Activated gamma-delta T cell treated with Interleukin-2 at 50 U/mL for 16 hours (primary cell): ENCODE data around the gene CASTOR1.

Source experiments
- DNase-seq: peaks from one replicate; pipeline ENCODE4 v3.0.0-alpha.2; 2020

Gene CASTOR1

DNA sequence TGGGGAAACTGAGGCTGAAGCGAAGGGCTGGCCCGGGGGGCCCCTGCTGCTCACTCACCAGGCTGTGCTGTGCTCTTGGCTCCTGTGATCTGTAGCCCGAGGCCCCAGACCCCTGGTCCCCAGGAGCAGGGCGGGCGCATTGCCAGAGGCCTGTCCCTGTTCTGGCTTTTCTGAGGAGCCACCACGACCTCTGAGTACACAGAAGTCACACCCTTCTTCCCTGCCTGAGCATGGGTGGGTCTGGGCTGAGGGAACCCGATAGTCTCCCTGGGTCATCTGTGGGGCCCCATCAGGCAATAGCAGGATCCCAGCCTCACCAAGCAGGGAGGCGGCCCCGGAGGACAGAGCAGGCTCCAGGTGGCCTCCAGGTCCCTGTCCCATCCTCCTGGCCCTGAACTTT is 5.1 kb downstream of the CASTOR1 start:
- DNase-seq: no peak

DNA sequence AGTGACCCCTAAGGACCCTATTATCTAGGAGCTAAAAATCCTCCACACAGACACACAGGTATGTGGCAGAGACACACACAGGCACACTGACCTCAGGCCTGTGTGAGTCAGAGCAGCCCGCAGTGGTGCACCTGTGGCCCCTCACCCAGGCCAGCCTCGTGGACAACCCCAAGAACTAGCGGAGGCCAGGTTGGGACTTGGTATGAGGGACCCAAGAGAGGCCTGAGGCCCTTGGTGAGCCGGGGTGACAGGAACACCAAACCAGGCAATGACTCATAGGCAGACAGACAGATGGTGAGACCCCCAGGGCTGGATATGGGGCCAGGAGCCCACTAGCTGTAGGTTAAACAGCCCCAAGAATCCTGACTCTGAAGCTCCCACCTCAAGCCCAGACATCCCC is 6.0 kb downstream of the CASTOR1 start:
- no peak for DNase-seq

DNA sequence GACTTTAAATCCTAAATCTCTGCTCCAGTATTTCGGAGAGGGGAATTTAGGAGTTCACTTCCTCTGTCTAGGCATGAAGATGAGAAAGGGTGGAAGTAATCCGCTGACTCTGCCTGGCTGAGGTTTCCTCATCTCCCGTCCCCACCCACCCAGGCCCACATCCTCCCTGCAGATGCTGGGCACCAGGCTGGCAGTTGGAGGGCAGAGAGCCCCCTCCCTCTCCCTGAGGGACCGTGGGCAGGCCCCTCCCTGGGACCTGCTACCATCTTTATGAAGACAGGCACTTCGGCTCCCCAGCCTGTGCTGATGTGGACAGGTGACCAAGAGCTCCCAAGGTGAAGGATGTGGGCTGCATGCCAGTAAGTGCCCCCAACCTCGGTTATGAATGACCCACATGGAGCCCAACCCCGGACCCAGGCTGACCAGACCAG is 6.7 kb downstream of the CASTOR1 start:
- DNase-seq: no peak

DNA sequence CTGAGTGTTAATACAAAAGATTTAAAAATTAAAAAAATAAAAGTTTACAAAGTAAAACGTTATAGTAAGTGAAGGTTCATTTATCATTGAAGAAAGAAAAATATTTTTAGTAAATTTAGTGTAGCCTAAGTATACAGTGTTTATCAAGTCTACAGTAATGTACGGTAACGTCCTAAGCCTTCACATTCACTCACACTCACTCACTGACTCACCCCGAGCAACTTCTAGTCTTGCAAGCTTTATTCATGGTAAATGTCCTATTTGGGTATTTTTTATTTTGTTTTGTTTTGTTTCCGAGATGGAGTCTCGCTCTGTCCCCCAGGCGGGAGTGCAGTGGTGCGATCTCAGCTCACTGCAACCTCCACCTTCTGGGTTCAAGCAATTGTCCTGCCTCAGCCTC is 8.8 kb downstream of the CASTOR1 start:
- no peak for DNase-seq

DNA sequence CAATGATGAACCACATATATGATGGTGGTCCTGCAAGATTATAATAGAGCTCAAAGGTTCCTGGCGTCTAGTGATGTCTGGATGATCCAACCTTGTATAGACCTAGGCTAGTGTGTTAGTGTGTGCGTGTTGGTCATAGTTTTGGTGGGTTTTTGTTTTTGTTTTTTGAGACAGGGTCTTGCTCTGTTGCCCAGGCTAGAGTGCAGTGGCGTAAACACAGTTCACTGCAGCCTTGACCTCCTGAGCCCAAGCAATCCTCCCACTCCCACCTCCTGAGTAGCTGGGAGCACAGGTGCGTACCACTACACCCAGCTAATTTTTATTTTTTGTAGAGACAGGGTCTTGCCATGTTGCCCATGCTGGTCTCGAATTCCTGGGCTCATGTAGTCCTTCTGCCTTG is 9.4 kb downstream of the CASTOR1 start:
- no peak for DNase-seq

DNA sequence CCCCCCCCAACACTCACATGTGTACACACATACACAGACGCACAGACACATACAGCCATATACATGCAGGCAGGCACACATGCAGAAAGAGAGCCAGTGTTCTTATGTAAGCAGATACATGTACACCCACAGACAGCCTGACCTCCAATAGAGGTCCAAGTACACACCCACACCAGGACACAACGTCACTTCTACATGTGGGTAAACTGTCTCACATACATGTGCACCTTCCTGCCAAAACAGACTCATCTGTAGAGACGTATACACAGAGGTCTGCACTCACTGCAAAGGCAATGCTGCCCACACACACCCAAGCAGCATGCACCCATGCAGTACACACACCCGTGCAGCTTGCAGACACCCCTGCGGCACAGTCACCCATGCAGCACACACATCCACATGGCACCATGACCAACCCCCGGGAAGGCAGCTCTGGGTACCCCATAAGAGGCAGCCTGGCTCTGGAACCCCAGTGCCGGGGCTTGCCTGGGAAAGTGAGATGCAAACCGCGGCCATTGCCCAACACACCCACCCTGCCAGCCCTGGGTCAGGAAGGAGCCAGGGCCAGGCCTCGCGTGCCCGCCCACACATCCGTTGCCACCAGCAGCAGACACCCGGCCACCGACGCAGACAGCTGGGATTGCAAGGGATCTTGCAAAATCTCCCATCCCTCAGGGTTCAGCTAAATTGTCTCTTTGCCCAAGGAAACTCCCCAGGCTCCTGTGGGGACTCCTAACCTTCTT is 10.1 kb downstream of the CASTOR1 start:
- DNase-seq: no peak

DNA sequence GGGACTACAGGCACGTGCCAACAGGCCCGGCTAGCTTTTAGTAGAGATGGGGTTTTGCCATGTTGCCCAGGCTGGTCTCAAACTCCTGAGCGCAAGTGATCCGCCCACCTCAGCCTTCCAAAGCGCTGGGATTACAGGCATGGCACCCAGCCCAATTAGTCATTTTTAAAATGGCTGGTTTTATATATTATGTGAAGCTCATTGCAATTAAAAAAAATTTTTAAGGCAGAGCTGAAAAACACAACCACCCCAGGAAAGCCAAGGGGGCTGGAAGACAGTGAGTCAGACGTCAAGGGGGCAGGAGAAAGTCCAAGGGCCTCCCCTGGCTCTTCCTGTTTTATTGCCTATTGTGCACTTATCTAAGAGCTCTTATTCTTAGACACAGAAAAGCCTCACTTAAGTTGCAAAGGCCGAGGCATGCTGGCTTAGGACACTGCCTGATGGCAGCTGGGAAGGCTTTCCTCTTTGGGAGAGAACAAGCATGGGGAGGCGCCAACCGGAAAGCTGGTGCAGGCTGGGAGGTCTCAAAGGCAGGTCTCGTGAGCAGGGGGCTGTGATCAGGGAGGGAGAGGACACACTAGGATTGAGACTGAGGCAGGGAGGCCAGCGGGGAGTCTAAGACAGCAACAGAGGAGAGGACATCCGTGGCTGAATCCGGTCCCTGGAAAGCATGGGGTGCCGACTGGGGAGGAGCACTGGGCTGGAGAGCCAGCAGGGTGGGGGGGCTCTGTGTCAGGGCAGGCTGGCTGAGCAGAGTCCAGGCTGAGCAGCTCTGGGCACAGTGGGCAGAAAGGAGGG is 11.6 kb downstream of the CASTOR1 start:
- DNase-seq: no peak

DNA sequence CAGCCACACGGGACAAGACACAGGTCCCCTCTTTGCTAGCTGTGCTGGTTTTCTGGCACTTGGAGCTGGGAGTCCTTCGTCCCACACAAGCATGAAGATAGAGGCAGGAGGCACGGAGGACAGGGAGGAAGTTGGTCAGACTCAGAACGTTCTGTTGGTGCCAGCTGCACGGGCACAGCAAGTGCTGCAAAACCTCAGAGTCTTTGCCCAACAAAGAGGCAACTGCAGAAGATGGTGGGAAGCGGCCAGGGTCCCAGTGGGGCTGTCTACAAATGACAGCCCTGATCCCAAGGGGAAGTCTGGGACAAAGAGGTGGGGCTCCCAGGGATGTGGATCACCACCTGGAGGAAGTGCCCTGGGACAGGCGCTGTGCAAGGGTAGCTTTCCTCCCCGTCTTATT is 13.3 kb downstream of the CASTOR1 start:
- no peak for DNase-seq

DNA sequence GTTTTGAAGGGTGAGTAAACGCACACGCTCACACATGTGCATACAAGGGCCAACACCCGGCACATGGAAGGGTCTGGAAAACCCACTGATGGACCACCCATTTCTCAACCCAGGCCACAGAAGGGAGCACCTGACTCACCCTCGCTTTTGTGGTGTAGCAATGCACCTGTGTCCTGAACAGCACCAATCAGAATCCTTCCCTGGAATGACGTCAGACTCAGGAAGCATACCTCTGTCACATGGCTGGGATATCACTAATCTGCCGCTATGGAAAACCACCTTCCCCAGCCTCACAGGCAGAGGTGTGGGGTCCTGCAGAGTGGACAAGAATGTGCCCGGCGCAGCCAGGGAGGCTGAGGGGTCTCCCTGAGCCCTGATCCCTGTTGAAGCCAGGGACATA is 13.7 kb downstream of the CASTOR1 start:
- DNase-seq: no peak

DNA sequence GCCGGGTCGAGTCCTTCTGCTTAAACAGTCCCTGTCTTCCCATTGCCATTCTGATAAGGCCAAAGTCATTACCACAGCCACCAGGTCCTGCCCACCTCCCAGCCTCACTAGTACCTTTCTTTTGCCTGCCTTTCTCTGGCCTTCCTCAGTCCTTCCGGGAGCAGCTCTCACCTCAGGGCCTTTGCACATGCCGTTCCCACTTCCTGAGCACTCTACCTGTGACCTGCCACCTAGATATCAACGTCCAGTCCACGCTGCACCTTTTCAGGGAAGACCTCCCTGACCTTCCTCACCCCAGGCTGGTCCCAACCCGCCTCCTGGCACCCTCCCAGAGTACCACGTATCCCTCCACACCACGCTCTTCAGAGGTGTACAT is 14.9 kb downstream of the CASTOR1 start:
- no peak for DNase-seq

DNA sequence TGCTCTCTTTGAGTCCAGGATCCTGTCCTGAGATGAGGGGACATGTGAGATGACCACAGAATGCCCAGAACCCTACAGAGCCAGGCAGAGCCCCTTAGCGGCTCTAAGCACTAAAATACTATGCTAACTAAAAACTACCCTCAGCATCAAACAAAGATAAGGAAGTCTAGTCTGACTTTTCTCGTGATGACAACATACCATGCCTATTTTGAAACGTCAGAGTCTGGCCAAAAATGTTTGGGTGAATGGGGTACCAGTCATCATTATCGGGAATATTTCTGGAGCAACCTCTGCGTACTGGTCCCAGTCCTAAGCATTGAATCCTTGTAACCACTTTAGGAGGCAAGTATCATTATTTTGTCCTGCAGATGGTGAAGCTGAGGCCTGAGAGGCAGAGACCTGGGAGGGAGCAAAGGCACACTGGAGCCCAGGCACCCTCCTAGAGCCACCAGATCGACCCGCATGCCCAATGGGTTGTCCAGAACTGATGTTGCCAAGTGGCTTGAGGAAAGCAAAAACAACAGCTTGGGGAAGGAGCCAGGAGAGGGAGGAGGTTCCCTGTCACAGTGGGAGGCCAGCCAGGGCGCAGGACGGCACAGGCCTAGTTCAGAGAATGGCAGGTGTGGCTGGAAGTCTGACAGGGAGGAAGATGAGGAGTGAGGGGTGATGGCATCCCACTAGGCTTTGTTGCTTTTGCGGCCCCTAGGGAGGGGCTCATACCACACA is 15.4 kb downstream of the CASTOR1 start:
- DNase-seq: no peak

DNA sequence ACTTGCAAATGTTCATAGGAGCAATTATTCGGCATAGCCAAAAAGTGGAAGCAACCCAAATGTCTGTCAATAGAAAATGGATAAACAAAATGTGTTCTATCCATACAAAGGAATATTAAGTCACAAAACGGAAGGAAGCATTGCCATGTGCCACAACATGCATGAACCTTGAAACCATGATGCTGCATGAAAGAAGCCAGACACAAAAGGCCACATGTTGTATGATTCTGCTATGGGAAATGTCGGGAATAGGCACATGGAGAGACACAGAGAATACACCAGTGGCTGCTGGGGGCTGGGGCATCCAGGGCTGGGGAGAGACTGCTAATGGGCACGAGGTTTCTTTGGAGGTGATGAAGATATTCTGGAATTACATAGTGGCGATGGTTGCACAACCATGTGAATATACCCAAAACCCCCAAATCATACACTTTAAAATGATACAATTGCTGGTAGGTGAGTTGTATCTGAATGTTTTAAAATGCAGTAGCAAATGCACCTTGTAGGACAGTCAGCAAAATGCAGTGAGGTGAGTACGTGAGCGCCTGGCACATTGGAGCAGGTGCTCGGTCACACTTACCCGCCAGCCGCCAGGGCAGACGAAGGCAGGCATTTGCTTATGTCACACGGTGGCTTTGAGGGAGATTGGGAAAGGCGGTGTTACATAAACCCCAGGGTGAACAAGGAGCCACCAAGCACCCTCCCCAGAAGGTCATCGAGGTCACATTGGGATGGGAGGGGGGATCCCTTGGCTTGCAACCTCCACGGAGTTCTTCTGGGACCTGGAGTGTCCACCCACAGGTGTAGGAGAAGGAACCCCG is 16.3 kb downstream of the CASTOR1 start:
- DNase-seq: no peak

DNA sequence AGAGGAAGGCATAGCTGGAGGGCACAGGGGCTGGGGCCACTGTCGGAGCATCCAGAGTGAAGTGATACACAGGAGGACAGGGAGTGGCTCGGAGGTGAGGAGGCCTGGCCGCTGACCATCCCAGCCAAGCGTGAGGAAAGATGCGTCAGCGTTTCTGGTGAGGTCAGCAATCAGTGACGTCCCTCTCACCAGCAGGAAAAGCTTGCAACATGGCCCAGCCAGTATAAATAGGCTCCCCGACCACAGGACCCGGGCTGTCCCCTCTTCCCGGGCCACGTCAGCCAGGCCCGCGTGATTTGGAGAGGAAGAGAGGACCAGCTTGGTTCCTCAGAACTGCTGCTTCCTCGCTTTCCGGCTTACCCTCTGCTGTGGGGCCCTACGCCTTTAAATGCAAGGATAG is 18.5 kb downstream of the CASTOR1 start:
- no peak for DNase-seq

DNA sequence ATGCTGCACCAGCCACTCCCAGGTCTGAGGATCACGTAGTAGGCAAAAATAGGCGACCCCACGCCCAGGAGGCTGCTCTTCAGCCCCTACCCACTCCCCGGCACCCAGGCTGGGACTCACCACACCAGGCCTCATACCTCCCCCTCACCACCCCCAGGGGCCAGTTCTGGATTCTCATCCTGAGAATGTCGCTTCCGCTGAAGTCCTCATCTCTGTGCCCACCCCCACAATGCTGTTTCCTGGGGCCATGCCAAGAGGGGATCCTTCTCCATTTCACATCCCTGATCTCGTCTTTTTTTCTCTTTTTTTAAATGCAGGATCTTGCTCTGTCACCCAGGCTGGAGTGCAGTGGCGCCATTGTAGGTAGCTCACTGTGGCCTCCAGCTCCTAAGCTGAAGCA is 21.0 kb downstream of the CASTOR1 start:
- DNase-seq: no peak

DNA sequence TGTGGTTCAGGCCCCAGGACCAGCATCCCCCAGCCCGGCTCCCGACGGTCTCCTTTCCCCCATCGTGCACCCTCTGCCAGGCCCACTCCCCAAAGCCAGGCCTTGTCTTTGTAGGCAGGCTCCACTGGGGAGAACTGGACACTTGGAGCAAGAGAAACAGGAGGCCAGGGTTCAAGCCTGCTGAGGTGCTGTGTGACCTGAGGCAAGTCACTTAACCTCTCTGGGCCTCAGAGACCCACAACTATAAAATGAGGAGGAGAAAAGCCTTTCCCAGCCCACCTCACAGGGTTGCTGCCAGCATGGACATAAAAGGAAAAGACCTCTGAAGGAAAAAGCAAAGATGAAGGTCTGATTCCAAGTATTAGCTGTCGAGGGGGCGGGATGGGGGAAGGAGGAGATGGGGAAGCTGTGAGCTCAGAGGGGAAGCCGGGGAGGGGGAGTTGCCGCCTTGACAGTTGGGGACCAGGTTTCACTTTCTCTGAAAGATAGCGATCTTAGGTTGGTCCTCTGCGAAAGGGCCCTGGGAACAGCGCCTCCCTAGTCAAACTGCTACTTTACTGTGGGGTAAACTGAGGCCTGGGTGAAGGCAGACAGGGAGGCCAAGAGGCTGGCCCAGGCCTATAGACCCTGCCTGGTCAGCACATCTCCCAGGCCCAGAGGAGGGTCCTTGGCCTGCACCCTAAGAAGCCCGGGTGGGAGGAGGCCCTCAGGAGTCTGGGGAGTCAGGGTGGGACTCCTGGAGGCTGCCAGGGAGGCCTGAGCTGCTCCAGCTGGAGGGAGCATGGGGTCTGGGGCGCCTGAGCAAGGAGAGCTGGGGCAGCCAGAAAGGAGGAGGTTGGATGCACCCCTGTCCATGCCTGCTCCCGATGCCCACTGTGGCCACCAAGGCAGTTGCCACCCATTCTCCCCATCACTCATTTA is 21.7 kb downstream of the CASTOR1 start:
- peak; percentile 32 for DNase-seq

DNA sequence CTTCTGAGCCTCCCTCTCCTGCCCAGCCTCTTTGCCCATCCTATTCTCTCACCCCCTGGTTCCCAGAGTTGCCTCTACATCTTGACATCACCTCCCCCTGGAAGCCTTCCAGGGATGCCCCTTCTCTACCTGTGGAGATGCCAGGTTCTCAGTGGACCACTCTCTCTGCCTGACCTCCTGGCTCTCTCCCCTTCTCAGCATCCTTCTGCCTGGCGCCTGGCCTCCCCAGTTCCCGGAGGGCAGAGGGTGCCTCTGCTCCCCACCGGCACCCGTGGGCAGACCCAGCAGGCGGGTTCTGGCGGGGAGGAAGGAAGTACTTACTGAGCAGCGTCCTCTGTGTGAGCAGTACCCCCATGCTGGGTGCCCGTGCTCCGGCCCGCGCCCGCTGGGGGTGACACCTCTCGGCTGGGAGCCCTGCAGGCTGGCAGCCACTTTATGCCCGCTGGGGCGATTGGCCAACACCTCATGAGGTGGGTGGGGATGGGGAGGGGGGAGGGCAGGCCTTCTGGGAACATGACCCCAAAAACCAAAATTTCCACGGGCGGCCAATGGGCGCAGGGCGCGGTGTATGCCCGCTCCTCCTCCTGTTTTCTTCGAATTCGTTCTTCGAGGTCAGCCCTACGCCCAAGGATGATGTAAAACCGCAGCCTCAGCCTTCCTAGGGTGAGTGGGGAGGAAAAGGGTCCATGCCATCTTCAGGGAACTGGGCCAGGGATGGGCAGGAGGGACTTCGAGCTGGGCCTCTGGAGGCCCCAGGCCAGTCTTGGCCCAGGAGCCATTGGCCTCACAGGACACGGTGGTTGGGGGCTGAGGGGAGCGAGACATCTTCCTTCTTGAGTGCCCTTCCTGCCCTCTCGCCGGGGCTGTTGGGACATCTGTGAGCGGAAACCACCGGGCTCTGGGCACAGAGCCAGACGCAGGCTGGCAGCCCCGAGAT is 22.6 kb downstream of the CASTOR1 start, which contains the start of gene OSM:
Gene OSM (minus strand): TSS at position 407 of the 937 bp plus-strand sequence. CDS start 52 bp downstream, at position 355.
- DNase-seq: peak; percentile 70

DNA sequence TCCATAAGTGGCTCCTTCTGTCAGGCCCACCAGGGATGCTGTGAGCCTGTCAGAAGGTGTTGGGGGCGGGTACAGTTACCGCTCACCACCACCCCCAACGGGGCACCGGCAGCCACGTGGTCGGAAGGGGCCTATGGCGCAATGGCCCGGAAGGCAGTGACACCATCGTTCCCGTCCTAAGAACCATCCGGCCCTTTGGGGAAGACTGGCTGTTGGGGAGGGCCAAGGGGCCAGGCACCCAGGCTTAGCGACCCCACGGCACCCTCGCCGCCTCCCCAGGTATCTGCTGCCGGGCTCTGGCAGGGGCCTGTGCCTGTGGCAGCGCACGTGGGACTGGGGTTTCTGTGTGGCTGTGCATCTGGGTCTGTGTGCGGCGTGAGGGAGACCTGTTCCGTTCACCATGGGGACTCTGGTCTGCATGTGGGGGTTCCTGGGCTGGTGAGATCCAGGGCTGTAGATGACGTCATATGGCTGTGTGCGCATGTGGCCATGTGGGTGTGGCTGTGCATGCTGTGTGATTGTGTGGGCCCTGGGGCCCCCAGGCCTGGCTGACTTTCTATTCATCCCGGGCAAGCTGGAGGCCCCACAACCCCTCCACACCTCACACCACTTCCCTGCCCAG is 23.4 kb downstream of the CASTOR1 start:
- DNase-seq: peak; percentile 79

DNA sequence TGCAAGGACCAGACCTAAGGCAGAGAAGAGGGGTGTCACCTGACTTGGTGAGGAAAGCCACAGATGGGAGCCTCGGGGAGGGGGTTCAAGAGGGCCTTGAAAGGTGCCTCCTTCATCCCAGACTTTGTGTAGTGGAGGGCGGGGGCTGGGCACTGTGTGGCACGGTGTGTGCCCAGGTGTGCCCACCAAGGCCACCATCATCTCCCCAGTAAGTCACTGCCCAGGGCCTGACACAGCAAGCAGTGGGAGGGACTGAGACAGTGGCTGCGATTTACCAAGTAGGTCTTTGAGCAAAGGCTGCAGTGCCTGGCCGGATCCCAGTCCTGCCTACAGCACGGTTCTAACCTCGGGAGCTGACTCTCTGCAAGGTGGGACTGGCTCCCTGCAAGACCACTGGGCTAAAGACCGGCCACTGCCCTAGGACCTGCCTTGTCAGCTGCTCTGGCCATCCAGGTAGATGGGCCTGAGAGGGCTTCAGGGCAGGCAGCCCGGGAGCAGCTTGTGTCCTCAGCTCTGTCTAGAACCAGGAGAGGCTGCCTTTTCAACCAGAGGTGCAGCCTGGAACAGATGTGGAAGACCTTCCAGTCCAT is 24.1 kb downstream of the CASTOR1 start:
- DNase-seq: no peak

DNA sequence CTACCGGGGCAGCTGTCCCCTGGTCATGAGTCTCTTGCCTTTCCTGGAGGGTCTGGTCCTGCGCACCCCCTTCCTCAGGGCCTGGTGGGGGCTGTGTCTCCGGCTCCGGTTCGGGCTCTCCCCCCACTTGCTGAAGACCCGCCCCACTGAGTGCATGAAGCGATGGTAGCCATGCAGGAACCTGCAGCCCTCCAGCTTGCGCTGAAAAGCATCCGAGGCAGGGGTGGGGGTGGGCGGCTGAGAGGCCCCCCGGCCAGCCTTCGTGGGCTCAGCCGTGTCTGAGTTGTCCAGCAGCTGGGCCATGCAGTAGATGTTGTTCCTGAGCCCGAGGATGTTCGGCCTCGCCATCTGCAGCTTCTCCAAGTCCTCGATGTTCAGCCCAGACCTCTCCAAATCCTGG is 25.4 kb downstream of the CASTOR1 start:
- DNase-seq: no peak
